ENCODE measurements around the gene PPM1E.
"Not testable (repeated sequence)": the region's sequence is repeated elsewhere in the genome, so short reads cannot be mapped to it uniquely, and the experiment has no call there.

- TF ChIP-seq POLR2AphosphoS5 (IDR thresholded peaks at IDR 0.05); CTCF (IDR thresholded peaks at IDR 0.05); POLR2A (IDR thresholded peaks at IDR 0.05; ENCODE audit: low read depth); EP300 (IDR thresholded peaks at IDR 0.05): not testable (repeated sequence)
These were observed 198.7 kb downstream of the PPM1E start for GRCh38 chr17:58954358-58954757.

All from esophagus muscularis mucosa (tissue), 4 donors.